Small intestine (tissue), 7 donors: ENCODE data around the gene RAPSN. TPM values are rescaled to one million over a fixed set of nuclear protein-coding genes. Genes with fewer than 3 reads are reported as not detected.

Experiments
- DNase-seq, 2 donors: peaks; one replicate each; pipeline versions ENCODE4 v3.0.0 to v3.0.0-alpha.2; 2013
- FAIRE-seq: peaks from 2 replicates; lab custom pipeline; 2012; peaks lifted over from hg19 to GRCh38; lab: Jason Lieb, UNC
- H3K27ac ChIP-seq, 3 donors: one replicate each; pipeline ENCODE4 v1.5.1; 2013; ENCODE audit warnings: low read length in 2 of 3, mild to moderate bottlenecking in 2 of 3, control low read depth in 1 of 3, inconsistent platforms in 1 of 3, low read depth in 1 of 3, moderate library complexity in 1 of 3
- H3K27me3 ChIP-seq, 3 donors: one replicate each; pipeline ENCODE4 v1.6.1; 2013; ENCODE audit warnings: low read length in 3 of 3, inconsistent platforms in 1 of 3; ENCODE audit not compliant: control insufficient read depth in 3 of 3, insufficient read depth in 3 of 3
- H3K36me3 ChIP-seq, 3 donors: one replicate each; pipeline ENCODE4 v1.6.1; 2013; ENCODE audit warnings: low read length in 3 of 3, inconsistent platforms in 1 of 3, low read depth in 1 of 3, mild to moderate bottlenecking in 1 of 3, moderate library complexity in 1 of 3; ENCODE audit not compliant: control insufficient read depth in 3 of 3, insufficient read depth in 2 of 3
- H3K4me1 ChIP-seq, 3 donors: one replicate each; pipeline ENCODE4 v1.6.1; 2013; ENCODE audit warnings: low read length in 2 of 3, inconsistent platforms in 1 of 3, low read depth in 1 of 3, mild to moderate bottlenecking in 1 of 3, moderate library complexity in 1 of 3; ENCODE audit not compliant: control insufficient read depth in 3 of 3, insufficient read depth in 2 of 3
- H3K4me3 ChIP-seq, 3 donors: one replicate each; pipeline ENCODE4 v1.5.1; 2013; ENCODE audit warnings: low read length in 3 of 3, control low read depth in 1 of 3, inconsistent platforms in 1 of 3, low read depth in 1 of 3, mild to moderate bottlenecking in 1 of 3, moderate library complexity in 1 of 3
- H3K9me3 ChIP-seq, 2 donors: one replicate each; pipeline ENCODE4 v1.6.1; 2013; ENCODE audit warnings: low read depth in 1 of 2, low read length in 1 of 2; ENCODE audit not compliant: control insufficient read depth in 2 of 2, insufficient read depth in 1 of 2
- WGBS, 3 donors: extraction: QIAGEN DNeasy Blood & Tissue Kit; methylation state at CpG; one replicate each; pipeline ENCODE4 v1.1.7; 2013; 5-methylcytosine and 5-hydroxymethylcytosine counted together
- polyA plus RNA-seq, 4 donors: library from polyadenylated mRNA; stranded (reverse) in 3 of 4; unstranded in 1 of 4; fragments of 200-250 nt in 3 of 4; fragments of 120-200 nt in 1 of 4; gene quantifications; one replicate each; pipeline versions ENCODE4 v1.2.1 to v1.2.3, GENCODE V29; 2013
- donor health status: healthy with polysubstance abuse.
- donor health status: control.
- donor health status: control.
- donor health status: Bipolar disorder and iron deficiency.
- donor health status: healthy.

The RAPSN gene
- polyA plus RNA-seq, 4 donors: 0.36 to 0.89 (median 0.66) TPM

DNA sequence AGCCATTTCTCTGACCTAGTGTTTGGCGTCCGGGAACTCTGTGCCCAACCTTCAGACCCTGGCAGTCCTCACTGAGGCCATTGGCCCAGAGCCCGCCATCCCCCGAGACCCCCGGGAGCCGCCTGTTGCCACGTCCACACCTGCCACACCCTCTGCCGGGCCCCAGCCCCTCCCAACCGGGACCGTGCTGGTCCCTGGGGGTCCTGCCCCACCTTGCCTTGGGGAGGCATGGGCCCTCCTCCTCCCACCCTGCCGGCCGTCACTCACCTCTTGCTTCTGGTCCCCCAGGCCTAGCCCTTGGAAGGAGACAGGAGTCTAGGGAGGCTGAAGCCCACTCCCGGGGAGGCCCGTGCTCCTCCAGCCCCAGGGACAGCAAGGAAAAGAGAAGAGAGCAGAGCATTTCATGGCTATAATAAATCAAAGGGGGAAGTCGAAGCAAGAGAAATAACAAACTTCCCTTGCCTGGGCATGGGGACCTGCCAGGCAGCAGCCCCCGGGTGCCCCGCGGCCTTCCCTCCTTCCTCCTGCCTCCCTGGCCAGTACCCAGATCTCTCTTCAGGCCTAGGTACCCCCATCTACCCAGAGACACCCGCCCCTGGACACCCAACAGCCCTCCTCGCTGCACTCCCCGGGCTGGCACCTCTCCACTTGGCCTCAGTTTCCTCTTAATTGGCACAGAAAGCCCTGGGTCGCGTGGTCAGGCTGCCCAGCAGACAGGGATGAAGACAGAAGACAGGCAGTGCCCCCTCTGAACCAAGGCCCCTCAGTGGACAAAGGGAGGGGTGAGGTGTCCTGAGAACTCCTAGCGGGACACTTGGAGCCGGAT lies 53.5 kb downstream of the RAPSN start:
- H3K4me1 ChIP-seq: peaks cover 0 to 3% (median 3%) of the 10 kb centered on the region in 3 donors
- H3K36me3 ChIP-seq: no peaks in the 10 kb centered on the region
- FAIRE-seq (no peak), DNase-seq (no peak)
- WGBS, 3 donors: 80 to 88% (median 80%) methylated on average over 25 of the region's 25 CpGs
- H3K27me3 ChIP-seq: no peaks in the 10 kb centered on the region
- H3K27ac ChIP-seq: peak overlapping the region; percentile 42 to 78 (median 63)
- H3K4me3 ChIP-seq: no peak overlapping the region
- H3K9me3 ChIP-seq: no peaks in the 10 kb centered on the region

DNA sequence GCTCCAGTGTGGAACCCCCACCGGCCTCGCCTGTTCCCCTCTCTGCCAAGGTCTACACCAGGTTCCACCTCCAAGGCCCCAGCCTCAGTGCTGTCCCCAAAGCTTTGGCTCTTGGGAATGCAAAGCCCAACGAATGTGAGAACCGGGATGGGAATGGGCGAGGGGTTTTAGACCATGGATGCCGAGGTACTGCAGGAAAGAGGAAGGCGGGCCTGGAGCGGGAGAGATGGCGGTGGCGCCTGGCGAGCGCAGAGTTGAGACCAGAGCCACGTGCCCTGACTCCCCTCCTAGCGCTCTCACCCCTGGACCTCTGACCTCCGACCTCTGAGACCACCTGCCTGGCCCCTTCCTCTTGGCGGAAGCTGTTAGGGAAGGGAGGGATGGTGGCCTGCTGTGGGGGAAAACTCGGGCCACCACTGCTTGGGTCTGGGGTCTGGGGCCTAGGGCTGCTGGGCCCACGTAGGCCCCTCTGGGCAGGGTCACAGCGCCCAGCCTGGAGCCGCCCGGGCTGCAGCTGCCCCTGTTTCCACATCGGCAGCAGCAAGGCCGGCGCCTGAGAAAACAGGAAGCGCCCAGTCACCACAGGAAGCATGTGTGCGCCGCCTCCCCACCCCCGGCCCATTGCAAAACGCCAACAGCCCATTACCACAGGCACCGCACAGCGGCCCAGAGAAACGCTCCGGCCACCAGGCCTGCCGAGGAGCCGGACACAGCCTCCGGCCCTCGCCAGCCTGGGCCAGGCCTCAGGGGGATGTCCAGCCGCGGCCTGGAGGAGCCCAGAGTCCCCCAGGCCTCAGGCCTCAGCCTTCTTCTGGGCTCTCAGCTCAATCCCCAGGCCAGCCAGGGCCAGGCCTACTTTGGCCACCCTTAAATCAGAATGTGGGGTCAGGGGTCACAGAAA lies 54.4 kb downstream of the RAPSN start:
- no peak for FAIRE-seq
- H3K27ac ChIP-seq: peak overlapping the region; percentile 42 to 78 (median 63)
- no peaks in the 10 kb centered on the region for H3K36me3 ChIP-seq
- WGBS, 3 donors: 66 to 82% (median 69%) methylated on average over 37 to 39 of the region's 39 CpGs
- no peak overlapping the region for H3K4me3 ChIP-seq
- no peaks in the 10 kb centered on the region for H3K9me3 ChIP-seq
- H3K27me3 ChIP-seq: no peaks in the 10 kb centered on the region
- no peak for DNase-seq
- peaks cover 0 to 3% (median under 1%) of the 10 kb centered on the region in 3 donors for H3K4me1 ChIP-seq

DNA sequence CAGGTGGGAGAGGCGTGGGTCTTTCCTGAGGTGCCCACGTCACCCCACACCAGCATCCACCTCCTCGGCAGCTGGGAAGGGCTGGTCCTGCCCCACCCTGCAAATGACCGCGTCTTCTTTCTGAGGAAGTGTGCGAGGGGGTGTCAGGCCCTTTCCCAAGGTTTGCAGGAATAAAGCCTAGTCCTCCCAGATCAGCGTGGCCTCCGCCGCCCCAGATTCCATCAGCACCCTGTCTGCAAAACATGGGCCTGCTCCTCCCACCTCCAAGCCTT lies 55.0 kb downstream of the RAPSN start:
- Histone ChIP-seq H3K9me3 (no peaks in the 10 kb centered on the region), H3K4me1 (peaks cover 0 to 3% (median 0%) of the 10 kb centered on the region in 3 donors), H3K27me3 (no peaks in the 10 kb centered on the region), H3K27ac (peak overlapping the region in 2 of 3 donors; percentile 13 to 78), H3K4me3 (no peak overlapping the region), H3K36me3 (no peaks in the 10 kb centered on the region)
- FAIRE-seq (no peak), DNase-seq (no peak)
- WGBS, 3 donors: 80 to 85% (median 83%) methylated on average over 9 of the region's 9 CpGs

DNA sequence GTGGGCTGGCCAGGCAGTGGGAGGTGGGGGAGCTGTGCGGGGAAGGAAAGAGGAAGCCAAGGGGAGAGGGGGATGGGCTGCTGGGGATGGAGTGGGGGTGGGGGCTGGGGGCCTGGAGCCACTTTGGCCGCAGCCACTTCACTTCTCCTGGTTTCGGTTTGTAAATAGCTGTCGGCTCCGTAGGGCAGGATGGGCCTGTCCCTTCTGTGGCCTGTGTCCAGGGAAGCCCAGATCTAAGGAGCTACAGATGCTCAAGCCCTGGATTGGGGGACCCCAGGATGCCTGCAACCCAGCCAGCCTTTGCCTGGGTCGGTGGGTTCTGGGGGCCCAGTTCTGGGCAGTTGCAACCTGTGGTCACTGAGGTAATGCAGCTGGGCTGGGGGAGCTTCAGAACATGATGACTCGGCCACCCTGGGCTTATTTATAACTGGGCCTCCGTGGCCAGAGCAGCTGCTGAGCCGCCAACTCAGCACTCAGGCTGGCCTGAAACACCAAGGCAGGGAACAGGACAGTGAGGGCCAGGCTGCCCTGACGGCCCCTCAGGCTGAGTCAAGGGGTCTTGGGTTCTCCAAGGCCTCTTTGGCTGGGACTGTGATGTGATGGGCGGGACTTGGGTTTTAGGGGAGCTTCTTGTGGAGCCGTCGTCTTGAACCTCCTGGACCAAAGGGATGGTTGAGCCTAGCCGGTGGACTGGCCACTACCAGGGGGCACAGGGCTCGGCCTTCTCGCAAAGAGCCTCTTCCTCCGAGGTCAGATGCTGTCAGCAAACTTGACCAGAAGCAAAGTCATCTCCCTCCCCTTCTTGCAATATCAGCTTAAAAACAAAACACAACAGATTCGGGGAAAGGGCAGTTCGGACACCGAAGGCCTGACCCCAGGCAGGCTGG lies 55.5 kb downstream of the RAPSN start:
- Histone ChIP-seq H3K27ac (peak overlapping the region; percentile 13 to 78 (median 13)), H3K4me3 (no peak overlapping the region), H3K36me3 (no peaks in the 10 kb centered on the region), H3K27me3 (no peaks in the 10 kb centered on the region), H3K4me1 (peaks cover 0 to 5% (median 0%) of the 10 kb centered on the region in 3 donors), H3K9me3 (no peaks in the 10 kb centered on the region)
- FAIRE-seq: no peak
- 63 to 85% (median 83%) methylated on average over 19 to 20 of the region's 20 CpGs for WGBS, 3 donors
- no peak for DNase-seq

DNA sequence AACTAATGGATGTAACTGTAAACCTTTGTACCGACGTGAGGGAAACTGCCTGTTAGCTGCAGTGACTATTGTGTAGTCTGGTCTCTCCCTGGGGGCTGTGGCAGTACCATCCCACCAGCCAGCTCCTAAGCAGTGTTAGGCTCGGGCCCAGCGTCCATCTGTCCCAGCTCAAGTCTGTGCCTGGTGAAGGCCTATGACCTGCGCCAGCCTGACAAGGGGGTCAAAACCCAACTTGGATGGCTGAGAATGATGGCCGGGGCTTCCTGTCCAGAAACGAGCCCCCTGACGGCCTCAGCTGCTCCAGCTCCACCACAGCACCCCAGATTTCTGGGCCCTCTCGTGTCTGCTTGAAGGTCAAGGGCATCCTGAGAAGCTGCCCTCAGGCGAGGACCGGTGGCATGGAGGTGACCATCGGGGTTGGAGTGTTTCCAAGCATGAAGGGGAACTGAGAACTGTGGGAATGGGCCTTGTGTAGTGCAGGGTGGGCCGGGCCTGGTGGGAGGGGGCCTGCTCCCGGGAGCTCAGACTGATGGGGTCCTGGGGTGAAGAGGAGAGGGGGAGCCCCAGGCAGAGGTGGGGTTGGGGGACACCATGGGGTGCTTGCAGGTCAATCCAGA lies 56.3 kb downstream of the RAPSN start:
- Histone ChIP-seq H3K36me3 (no peaks in the 10 kb centered on the region), H3K27ac (peak overlapping the region in 2 of 3 donors; percentile 12 to 71), H3K27me3 (no peaks in the 10 kb centered on the region), H3K4me3 (no peak overlapping the region), H3K4me1 (peaks cover 0 to 11% (median 0%) of the 10 kb centered on the region in 3 donors), H3K9me3 (no peaks in the 10 kb centered on the region)
- FAIRE-seq (no peak), DNase-seq (no peak)
- 80 to 90% (median 83%) methylated on average over 14 of the region's 14 CpGs for WGBS, 3 donors

DNA sequence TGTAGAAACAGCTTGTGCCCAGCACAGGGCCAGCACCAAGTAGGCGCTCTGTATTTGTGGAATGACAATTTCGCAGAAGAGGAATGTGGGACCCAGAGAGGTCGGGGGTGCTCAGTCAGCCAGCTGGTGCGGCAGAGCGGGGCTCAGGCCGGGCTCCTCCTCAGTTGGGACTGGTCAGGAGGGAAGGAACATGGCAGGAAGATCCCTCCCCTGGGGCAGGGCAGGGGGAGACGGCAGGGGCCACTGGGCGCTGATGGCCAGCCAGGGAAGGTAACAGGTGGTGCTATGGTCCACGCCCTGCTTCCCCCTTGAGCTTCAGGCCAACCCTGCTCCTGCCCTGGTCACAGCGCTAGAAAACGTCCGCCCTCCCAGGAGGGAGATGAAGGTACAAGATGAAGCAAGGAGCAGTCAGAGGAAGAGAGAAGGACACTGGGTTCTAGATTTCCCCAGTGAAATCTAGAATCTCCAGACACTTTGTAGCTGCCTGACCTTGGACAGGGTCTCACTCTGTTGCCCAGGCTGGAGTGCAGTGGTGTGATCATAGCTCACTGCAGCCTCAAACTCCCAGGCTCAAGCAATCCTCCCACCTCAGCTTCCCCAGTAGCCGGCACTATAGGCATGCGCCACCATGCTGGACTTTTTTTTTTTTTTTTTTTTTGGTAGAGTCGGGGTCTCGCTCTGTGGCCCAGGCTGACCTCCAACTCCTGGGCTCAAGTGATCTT lies 57.1 kb downstream of the RAPSN start:
- Histone ChIP-seq H3K27me3 (no peaks in the 10 kb centered on the region), H3K36me3 (no peaks in the 10 kb centered on the region), H3K4me3 (no peak overlapping the region), H3K4me1 (peaks cover 0 to 11% (median 0%) of the 10 kb centered on the region in 3 donors), H3K27ac (peak overlapping the region in 1 of 3 donors; percentile 71), H3K9me3 (no peaks in the 10 kb centered on the region)
- DNase-seq (no peak), FAIRE-seq (no peak)
- 85 to 90% (median 89%) methylated on average over 15 to 16 of the region's 16 CpGs for WGBS, 3 donors

DNA sequence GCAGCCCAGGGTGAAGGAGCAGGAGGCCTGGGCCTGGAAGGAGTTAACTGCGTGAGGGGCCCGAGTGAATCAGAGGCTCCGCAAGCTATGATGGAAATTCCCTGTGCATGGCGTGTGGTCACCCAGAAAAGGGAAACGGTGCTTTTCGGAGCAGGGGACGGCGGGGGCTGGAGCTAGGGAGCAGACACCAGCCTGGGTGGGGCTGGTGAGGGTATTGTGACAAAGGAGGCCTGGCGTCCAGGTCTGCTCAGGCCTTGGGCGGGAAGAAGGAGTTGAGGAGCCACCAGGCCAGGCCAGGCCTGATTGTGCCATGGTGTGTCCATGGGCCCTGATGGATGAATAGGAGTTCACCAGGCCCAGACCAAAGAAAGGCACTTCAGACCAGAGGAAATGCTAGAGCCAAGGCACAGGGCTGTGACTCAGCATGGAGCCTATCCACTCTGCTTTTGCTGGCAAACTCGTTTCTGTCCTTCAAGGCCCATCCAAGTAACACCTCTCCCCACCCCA lies 57.8 kb downstream of the RAPSN start:
- DNase-seq: no peak
- no peak for FAIRE-seq
- Histone ChIP-seq H3K36me3 (no peaks in the 10 kb centered on the region), H3K4me1 (peaks cover 0 to 11% (median 0%) of the 10 kb centered on the region in 3 donors), H3K27me3 (no peaks in the 10 kb centered on the region), H3K4me3 (no peak overlapping the region), H3K27ac (peak overlapping the region in 1 of 3 donors; percentile 65), H3K9me3 (no peaks in the 10 kb centered on the region)
- 86 to 92% (median 86%) methylated on average over 11 of the region's 11 CpGs for WGBS, 3 donors
